Measurements from ENCODE around the gene SDSL. TPM values are rescaled to one million over a fixed set of nuclear protein-coding genes. Genes with fewer than 3 reads are reported as not detected.

The SDSL gene
- polyA plus RNA-seq, 1 donor (not counting 4 experiments of a cell fraction or from before 2014, with no cell fraction given) = 1.9 TPM

- DNase-seq (ENCODE audit: low read depth, low spot score) (no peak), FAIRE-seq (no peak)
- H3K36me3 ChIP-seq (ENCODE audit: control insufficient read depth in 2 of 2, extremely low read depth in 1 of 2, insufficient read depth in 2 of 2, low read length in 2 of 2) = peaks cover 0 to 1% of the 10 kb centered on the region in 2 experiments
- no peaks in the 10 kb centered on the region for H3K9me3 ChIP-seq (ENCODE audit: control insufficient read depth, low read depth, low read length)
- H3K9me1 ChIP-seq (ENCODE audit: control insufficient read depth, extremely low read depth, insufficient read depth, low read length) = no peaks in the 10 kb centered on the region
- H3K27me3 ChIP-seq (ENCODE audit: control insufficient read depth, extremely low read depth, insufficient read depth, low read length) = no peaks in the 10 kb centered on the region
- H3K4me2 ChIP-seq (ENCODE audit: control insufficient read depth, extremely low read depth, insufficient read depth, low read depth, low read length) = no peak overlapping the region
- dilution Hi-C loops (cut with MboI; ENCODE audit: extremely low pct_ligation_motif_present, low sequenced_read_pairs) = no loop called here
- no peaks in the 10 kb centered on the region for H3K79me2 ChIP-seq (ENCODE audit: control insufficient read depth, insufficient read depth, low read length)
- no peak overlapping the region for H3K9ac ChIP-seq (ENCODE audit: control insufficient read depth, extremely low read depth, insufficient read depth, low read length)
- H3K4me3 ChIP-seq (ENCODE audit: control insufficient read depth in 2 of 3, extremely low read depth in 1 of 3, insufficient read depth in 2 of 3, low read depth in 1 of 3, low read length in 3 of 3) = no peak overlapping the region
- TF ChIP-seq EZH2 (IDR thresholded peaks at IDR 0.05; ENCODE audit: low read length) (no peak), CTCF (optimal IDR thresholded peaks at IDR 0.05 in 1 of 3, IDR thresholded peaks at IDR 0.05 in 1 of 3, conservative IDR thresholded peaks at IDR 0.05 in 1 of 3; ENCODE audit: extremely low read depth in 1 of 3, insufficient read depth in 2 of 3, low read length in 3 of 3) (no peak)
- H3K4me1 ChIP-seq (ENCODE audit: control insufficient read depth, extremely low read depth, insufficient read depth, low read length) = no peaks in the 10 kb centered on the region
- H2AFZ ChIP-seq (ENCODE audit: control insufficient read depth, low read length) = no peak overlapping the region
- H4K20me1 ChIP-seq (ENCODE audit: control insufficient read depth, extremely low read depth, insufficient read depth, low read length) = no peaks in the 10 kb centered on the region
- H3K27ac ChIP-seq (ENCODE audit: control insufficient read depth, insufficient read depth, low read length) = no peak overlapping the region
Observed at GRCh38 chr12:113395119-113395518, 27.1 kb upstream of the SDSL start.

DNA sequence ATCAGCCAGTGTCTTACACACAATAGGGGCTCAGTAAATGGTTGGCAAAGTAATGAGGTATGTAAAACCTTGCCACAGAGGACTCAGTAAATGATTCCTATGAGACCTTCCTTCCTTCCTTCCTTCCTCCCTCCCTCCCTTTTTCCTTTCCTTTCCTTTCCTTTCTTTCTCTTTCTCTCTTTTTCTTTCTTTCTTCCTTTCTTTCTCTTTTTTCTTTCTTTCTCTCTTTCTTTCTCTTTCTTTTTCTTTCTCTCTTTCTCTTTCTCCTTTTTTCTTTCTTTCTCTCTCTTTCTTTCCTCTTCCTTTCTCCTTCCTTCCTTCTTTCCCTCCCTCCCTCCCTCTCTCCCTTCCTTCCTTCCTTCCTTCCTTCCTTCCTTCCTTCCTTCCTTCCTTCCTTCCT lies 26.0 kb upstream of the SDSL start:
- Histone ChIP-seq H3K9me3 (ENCODE audit: control insufficient read depth, low read depth, low read length) (no peaks in the 10 kb centered on the region), H3K4me1 (ENCODE audit: control insufficient read depth, extremely low read depth, insufficient read depth, low read length) (no peaks in the 10 kb centered on the region), H4K20me1 (ENCODE audit: control insufficient read depth, extremely low read depth, insufficient read depth, low read length) (no peaks in the 10 kb centered on the region), H3K4me2 (ENCODE audit: control insufficient read depth, extremely low read depth, insufficient read depth, low read depth, low read length) (no peak overlapping the region), H2AFZ (ENCODE audit: control insufficient read depth, low read length) (no peak overlapping the region), H3K36me3 (ENCODE audit: control insufficient read depth in 2 of 2, extremely low read depth in 1 of 2, insufficient read depth in 2 of 2, low read length in 2 of 2) (no peaks in the 10 kb centered on the region), H3K9me1 (ENCODE audit: control insufficient read depth, extremely low read depth, insufficient read depth, low read length) (no peaks in the 10 kb centered on the region), H3K9ac (ENCODE audit: control insufficient read depth, extremely low read depth, insufficient read depth, low read length) (no peak overlapping the region), H3K27ac (ENCODE audit: control insufficient read depth, insufficient read depth, low read length) (no peak overlapping the region), H3K27me3 (ENCODE audit: control insufficient read depth, extremely low read depth, insufficient read depth, low read length) (no peaks in the 10 kb centered on the region), H3K4me3 (ENCODE audit: control insufficient read depth in 2 of 3, extremely low read depth in 1 of 3, insufficient read depth in 2 of 3, low read depth in 1 of 3, low read length in 3 of 3) (no peak overlapping the region), H3K79me2 (ENCODE audit: control insufficient read depth, insufficient read depth, low read length) (no peaks in the 10 kb centered on the region)
- TF ChIP-seq EZH2 (IDR thresholded peaks at IDR 0.05; ENCODE audit: low read length) (no peak), CTCF (optimal IDR thresholded peaks at IDR 0.05 in 1 of 3, IDR thresholded peaks at IDR 0.05 in 1 of 3, conservative IDR thresholded peaks at IDR 0.05 in 1 of 3; ENCODE audit: extremely low read depth in 1 of 3, insufficient read depth in 2 of 3, low read length in 3 of 3) (no peak)
- no peak for FAIRE-seq
- no peak for DNase-seq (ENCODE audit: low read depth, low spot score)
- dilution Hi-C loops (cut with MboI; ENCODE audit: extremely low pct_ligation_motif_present, low sequenced_read_pairs) = no loop called here
